ENCODE results near the gene RRBP1.

The RRBP1 gene, protein sequence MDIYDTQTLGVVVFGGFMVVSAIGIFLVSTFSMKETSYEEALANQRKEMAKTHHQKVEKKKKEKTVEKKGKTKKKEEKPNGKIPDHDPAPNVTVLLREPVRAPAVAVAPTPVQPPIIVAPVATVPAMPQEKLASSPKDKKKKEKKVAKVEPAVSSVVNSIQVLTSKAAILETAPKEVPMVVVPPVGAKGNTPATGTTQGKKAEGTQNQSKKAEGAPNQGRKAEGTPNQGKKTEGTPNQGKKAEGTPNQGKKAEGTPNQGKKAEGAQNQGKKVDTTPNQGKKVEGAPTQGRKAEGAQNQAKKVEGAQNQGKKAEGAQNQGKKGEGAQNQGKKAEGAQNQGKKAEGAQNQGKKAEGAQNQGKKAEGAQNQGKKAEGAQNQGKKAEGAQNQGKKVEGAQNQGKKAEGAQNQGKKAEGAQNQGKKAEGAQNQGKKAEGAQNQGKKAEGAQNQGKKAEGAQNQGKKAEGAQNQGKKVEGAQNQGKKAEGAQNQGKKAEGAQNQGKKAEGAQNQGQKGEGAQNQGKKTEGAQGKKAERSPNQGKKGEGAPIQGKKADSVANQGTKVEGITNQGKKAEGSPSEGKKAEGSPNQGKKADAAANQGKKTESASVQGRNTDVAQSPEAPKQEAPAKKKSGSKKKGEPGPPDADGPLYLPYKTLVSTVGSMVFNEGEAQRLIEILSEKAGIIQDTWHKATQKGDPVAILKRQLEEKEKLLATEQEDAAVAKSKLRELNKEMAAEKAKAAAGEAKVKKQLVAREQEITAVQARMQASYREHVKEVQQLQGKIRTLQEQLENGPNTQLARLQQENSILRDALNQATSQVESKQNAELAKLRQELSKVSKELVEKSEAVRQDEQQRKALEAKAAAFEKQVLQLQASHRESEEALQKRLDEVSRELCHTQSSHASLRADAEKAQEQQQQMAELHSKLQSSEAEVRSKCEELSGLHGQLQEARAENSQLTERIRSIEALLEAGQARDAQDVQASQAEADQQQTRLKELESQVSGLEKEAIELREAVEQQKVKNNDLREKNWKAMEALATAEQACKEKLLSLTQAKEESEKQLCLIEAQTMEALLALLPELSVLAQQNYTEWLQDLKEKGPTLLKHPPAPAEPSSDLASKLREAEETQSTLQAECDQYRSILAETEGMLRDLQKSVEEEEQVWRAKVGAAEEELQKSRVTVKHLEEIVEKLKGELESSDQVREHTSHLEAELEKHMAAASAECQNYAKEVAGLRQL (N-terminal part only)

DNA sequence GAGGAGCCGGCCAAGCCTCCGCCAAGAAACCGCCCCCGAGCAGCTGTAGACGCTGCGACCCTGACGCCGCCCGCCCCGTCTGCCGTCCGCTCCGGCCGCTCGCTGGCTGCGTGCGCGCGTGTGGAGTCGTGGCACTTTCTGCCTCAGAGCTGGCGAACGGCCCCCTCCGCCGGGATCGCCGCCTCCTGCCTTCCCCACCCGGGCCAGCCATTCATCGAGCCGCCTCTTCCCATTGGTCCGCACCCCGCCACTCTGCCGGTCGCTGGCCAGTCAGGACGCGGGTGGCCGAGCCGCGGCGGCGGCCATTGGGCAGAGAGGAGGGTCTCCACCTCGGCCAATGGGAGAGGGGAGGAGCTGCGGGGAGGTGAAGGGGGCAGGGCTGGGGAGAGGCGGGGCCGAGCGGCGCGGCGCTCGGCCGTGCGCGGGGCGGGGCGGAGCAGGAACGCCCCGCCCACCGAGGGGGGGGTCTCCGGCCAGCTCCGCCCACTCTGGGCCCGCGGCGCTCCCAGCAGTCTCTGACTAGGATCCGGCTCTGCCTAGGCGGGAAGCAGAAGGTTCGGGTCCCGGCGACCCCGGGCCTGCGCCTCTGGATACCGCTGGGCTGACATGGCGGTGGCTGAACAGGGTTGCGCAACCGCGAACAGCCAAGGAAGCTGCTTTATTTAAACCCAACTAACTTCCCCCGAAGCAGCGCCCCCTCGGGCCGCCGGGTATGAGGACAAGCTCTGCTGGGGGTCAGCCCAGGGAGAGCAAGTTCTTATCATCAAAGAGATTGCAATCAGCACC, at the start of gene RRBP1:
RRBP1 (minus strand) TSS at position 140 of the 786 bp plus-strand sequence. CDS start 21,735 bp downstream, outside the sequence.
- peak; percentile 98 for DNase-seq (ENCODE audit: low spot score)

DNA sequence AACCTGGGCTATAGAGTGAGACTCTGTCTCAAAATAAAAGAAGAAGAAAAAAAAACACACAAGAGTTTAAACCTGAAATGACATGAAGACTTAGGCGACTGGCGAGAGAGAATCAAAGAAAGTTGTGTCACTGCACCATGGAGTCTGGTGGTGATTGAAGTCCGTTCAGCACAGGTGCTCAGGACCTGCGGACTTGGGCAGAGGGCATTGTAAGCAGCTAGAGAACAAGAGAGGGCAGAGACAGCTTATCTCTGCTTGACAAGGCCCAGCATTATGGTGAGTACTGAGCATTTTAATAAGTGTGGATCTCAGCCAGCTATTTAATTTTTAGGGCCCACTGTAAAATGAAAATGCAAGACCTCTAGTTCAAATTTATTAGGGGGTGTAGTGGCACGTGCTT, 49.2 kb upstream of the RRBP1 start:
- no peak for DNase-seq (ENCODE audit: low spot score)

DNA sequence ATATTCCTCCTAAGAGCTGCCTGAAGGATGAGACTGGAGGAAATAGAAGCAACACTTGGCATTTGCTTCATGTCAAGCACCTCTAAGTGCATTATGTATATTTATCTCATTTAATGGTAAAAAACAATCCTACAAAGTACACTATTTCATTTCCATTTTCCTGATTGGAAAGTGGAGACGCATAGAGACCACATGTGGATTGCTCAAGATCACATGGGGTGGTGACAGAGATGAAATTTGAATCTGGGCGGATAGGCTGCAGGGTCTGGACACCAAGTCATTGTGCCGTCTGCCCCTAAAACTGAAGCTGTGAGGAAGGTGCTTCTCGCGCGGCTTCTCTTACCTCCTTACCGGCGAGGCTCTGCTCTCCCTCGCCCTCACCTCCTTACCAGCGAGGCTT, 48.0 kb upstream of the RRBP1 start:
- DNase-seq (ENCODE audit: low spot score), result no peak

DNA sequence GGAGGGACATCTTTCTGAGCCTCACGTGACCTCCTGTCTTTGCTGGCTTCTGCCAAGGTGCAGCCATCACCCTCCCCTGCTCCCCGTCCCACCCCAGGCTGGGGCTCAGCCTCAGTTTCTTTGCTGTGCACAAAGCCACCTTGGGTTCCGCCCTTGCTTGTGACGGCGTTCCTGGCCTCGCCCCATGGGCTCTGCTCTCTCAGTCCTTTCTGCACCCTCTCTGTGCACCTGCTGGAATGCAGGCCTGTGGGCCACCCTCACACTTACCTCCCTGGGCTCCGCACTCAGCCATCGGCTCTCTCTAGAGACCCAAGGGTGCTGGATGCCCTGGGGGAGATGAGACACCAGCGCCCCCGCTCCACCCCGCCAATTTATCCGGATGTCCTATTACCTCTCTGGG, 46.0 kb upstream of the RRBP1 start:
- no peak for DNase-seq (ENCODE audit: low spot score)

DNA sequence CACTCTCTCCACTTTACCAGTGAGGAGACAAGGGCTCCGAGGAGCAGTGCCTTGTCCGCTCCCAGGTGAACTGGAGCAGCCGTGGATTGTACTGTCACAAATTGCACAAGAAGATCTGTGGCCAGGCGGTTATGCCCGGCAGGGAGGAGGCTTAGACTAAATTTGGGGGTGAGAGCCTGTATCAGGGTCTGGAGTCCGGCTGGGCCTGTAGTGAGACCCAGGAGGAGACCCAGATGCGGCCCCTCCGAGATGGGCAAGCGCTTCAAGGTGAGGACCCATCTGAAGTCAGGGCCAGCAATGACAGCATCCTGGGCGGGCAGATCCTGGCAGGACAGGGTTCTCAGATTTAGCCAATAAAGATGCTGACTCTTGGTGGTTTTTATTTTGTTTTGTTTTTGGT, 45.3 kb upstream of the RRBP1 start:
- DNase-seq (ENCODE audit: low spot score), result no peak

DNA sequence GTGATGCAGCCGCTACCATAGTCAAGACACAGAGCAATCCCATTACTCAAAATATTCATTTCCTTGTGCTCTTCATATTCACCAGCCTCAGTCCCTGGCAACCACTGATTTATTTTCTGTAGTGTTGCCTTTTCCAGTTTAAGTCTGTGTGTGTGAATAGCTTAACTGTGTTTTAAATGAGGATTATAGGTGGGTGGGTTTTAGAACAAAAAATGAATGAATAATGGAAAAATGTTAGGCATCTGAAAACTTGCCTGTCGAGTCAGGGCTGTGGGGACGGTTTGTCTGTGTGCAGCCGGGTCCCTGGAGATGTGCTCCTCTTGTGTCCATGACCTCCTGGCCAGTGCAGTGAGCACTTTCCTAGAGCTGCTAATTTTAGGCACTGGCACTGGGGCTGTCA, 44.9 kb upstream of the RRBP1 start:
- DNase-seq (ENCODE audit: low spot score), result no peak

DNA sequence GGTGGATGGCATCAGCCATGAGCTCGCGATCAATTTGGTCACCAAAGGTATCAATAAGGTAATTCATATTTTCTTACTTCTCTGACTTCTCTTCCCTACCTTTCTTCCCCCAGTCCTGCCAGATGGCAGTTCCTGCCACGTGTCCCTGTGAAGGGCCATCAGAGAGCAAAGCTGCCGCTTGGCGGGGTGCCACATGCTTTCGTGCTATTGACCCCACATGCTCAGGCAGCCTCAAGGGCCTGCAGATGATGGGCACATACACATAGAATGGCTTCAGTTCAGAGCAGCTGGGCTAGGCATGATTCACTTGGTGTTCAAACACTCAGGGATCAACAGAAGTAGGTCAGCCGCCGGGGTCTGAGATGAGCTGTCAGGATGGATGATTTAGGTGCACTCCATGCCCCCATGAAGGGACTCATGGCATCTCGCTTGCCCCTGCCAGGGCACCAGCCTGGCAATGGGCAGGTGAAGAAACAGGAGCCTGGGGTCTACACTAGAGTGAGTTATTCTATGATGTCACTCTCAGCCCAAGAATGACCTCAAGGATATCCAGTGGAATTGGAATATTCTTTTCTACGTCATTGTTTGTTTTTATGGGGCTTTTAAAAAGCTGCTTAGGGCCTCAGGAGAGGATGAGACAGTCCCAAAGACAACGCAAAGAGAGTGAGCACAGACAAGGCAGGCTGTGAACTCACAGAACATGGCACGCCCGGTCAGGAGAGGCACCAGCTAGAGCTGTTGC, 43.2 kb upstream of the RRBP1 start:
- DNase-seq (ENCODE audit: low spot score), result no peak

DNA sequence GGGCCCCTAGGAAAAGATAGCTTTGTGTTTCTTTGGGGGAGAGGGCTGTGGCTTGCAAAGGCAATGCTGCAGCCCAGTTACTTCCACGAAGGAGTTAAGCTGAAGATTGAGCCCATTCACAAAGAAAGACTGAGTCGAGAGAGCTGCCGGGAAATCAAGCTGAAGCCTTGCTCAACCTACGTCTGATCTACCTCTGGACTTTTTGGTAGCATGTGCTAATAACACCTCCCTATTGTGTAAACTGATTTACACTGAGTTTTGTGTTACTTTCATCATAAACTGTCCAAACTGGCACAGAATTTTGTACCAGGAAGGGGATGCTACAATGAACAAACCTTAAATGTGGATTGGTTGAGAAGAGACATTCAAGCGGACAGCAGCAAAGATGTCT, 41.3 kb upstream of the RRBP1 start:
- DNase-seq (ENCODE audit: low spot score), result no peak

DNA sequence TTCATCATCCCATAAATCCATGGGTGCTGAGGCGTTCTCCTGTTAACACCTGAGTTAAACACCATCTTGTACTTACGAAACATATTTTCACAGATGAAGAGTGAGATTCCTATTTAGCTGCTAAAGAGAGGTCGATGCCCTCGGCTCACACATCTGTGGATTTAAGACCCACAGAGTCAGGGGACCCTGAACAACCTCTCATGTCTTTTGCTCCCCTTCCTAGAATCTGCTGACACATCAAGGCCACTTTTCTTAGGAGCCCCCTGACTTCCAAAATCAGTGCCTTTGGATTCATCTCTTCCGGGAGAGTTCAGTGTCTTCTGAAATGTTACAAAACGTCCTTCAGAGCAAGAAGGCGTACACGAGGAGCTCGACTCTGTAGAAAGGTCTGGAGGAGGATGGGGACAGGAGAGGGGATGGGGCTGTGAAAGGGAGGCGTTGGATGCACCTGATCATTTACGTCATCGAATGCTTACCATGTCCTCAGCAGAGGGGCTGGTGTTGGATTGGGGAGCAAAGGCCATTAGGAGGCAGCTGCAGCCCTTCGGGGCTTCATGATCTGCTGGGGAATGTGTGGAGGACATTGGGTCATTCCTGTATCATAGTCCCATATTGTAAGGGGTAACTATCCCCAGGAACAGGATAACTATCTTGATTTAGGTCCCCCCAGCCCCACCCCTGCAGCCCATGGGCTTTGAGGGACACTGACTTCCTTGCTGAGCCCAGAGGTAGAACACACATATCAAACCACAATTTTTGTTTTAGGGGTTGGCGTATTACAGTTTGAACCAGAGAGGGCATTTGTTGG, 40.7 kb upstream of the RRBP1 start:
- DNase-seq (ENCODE audit: low spot score), result no peak

DNA sequence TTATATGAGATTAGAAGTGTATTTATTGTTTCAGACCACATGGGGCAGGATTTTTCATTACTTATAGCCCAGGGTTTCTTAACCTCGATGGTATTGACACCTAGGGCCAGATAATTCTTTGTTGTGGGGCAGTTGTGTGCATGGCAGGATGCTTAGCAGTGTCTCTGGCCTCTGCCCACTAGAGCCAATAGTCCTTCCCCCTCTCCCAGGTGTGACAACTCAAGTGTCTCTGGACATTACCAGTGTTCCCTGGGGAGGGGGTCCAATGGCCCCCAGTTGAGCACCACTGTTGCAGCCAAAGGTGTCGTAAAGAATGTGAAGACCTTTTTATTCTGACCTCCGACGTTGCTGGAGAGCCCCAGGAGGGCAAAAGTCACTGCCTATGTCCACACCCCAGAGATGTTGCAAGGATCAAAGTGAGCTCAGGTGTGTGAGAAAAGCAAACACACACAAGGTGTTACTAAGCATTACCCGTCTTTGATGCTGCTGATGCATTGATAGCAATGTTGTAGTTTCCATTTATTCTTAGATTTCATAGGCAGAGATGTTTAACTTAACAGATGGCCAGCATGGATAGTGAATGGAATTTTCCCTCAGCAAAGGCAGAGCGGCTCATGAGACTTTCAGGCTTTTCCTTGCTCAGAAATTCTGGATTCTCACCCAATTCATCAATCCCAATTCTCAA, 39.9 kb upstream of the RRBP1 start:
- no peak for DNase-seq (ENCODE audit: low spot score)

DNA sequence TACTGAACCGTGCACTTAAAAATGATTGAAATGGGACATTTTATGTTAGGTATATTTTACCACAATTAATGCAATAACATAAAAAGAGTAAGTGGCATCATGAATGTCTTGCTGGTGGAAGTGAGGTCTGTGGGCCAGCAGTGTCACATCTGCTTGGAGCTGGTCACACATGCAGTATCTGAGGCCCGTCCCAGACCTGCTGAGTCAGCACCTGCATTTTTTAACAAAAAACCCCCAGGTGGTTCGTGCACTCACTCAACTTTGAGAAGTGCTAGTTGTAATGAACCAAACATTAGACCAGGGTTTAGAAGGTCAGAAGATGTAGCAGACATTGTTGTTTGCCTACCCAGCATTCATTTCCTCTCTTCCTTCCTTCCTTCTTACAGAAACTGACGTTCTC, 38.7 kb upstream of the RRBP1 start:
- DNase-seq (ENCODE audit: low spot score), result no peak

DNA sequence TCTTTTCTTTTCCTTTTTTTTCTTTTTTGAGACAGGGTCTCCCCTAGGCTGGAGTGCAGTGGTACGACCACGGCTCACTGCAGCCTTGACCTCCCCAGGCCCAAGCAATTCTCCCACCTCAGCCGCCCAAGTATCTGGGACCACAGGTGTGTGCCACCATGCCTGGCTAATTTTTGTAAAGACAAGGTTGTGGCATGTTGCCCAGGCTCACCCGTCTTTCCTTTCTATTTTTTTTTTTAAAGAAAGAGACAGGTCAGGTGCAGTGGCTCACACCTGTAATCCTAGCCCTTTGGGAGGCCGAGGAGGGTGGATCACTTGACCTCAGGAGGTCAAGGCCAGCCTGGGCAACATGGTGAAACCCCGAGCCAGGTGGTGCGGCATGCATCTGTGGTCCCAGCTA, 34.3 kb upstream of the RRBP1 start:
- no peak for DNase-seq (ENCODE audit: low spot score)

DNA sequence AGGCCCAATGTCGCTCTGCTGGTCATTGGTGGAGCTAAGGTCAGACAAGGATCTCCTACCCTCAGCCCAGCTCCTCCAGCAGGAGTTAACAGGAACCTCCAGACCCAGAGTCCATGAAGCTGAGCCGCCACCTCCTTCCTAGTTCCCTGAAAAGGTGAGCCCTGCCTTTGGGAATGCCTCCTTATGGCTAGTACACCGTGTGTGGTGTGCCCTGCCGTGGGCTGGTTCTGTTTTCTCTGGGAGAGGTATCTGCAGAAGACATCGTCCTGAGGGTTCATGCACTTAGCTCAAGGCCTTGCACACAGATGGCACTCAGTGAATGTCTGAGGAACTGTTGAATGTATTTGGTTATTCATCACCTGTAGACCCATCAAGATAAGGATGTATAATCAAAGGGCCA, 33.0 kb upstream of the RRBP1 start:
- no peak for DNase-seq (ENCODE audit: low spot score)

DNA sequence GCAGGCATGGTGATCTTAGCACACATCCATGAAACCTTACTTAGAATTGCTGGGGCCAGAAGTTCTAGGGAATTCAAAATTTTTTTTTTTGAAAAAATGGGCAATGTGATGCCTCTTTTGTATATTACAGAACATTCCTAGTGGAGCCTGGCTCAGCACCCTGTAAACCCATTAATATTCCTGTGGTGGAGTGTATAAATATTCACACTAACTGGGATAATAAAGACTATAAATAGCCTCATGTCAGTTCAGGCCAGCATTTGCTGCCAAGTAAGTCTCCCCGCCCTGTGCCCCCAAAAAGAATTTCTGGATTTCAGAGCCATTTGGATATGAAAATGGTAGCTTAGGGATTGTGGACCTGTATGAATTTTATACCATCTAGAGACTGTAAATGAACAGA, 32.6 kb upstream of the RRBP1 start:
- DNase-seq (ENCODE audit: low spot score), result no peak

DNA sequence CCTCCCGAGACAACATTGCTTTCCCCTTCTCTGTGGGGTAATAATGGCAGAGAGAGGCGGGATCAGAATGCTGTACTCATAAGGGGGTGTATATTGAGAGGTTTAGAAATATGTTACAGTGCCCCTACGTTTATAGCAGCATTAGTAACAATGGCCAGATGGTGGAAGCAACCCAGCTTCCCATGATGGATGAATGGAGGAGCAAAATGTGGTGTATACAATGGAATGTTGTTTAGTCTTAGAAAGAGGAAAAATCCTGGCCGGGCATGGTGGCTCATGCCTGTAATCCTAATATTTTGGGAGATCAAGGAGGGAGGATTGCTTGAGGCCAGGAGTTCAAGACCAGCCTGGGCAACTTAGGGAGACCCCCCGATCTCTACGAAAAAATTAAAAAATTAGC, 30.7 kb upstream of the RRBP1 start:
- DNase-seq (ENCODE audit: low spot score), result no peak

DNA sequence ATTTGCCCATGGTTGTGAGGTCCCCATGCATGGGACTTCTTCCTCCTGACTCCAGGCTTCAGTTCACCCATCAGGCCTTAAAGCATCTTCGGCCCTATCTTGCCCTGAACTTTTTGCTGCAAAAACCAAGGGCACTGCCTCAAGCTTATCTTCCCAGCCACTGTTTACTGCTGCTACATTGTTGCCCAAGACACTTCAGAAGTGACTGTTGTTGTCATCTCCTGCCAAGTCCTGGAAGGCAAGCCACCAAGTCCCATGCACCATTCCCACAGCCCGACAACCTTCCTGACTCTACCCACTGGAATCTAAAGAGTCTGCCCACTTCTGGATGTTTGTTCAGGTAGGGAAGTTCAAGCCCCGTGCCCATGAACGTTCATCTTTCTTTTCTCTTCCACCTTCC, 30.2 kb upstream of the RRBP1 start:
- DNase-seq (ENCODE audit: low spot score), result no peak

DNA sequence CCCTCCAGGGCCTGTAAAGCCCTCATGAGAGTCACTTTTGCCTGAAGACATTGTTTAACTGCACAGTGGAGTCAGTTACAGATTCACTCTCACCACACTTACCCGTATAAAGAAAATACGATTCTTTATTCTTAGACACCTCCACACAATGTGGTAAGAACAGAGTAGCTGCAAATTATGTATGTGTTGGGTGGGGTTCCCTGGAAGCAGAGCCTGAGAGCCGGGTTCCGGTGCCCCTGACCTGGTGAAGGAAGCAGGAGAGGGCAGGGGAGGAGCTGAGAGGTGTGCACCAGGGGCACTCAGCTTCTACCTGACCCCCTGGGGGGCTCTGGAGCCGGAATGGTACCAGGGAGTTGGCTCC, 29.2 kb upstream of the RRBP1 start:
- DNase-seq (ENCODE audit: low spot score), result no peak

DNA sequence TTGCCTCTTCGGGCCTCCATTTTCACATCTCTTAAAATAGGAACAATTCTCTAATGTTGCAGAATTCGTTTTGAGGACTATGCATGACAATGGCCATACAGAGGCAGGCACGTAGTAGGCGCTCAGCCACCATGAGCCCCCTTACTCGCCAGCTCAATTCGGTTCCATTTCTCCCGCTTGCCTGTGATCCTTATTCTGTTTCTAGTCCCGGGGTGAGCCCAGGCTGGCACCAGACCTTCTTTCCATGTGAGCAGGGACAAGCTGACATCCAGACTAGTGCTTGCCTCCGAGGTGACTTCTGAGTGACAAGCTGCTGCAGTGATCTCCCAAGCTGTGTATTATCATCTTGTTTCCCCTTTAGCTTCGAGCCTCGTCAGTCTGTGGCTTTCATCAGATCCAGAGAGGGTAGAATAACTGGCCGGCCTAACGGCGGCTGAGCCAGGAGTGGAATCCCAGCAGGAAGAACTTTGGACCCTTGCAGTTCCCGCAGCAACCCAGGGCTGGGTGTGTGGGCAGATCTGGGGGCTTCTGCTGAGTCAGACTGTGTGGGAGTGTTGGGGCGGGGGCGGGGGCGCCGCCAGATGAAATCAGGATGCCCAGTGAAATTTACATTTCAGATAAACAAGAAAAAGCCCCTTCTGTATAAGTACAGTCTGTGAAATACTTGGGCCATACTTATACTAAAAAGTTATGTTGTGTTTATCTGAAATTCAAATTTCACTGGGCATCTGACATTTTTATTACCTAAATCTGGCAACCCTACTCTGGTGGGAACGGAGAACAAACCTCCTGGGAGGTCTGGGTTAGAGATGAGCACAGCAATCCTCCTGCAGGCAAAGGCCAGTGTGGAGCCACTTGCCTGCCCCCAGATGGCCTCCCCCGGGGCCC, 28.6 kb upstream of the RRBP1 start:
- DNase-seq (ENCODE audit: low spot score), result no peak

Measured in globus pallidus (tissue), 1 donor.